KOPT-K1 (cell line): Measurements from ENCODE around the gene CCSER1.

Source experiments
- H3K27ac ChIP-seq: fragments of 200-600 bp; sonication (generic); 2 replicates; pipeline ENCODE4 v1.5.1; 2016; ENCODE audit warnings: antibody characterized with exemption, mild to moderate bottlenecking, low read depth, low read length; ENCODE audit not compliant: poor library complexity, severe bottlenecking
- H3K36me3 ChIP-seq: fragments of 200-600 bp; sonication (generic); 2 replicates; pipeline ENCODE4 v1.5.1; 2017; ENCODE audit warnings: antibody characterized with exemption, mild to moderate bottlenecking, low read length, moderate library complexity; ENCODE audit not compliant: insufficient read depth
- H3K9me3 ChIP-seq: fragments of 200-600 bp; sonication (generic); 2 replicates; pipeline ENCODE4 v1.5.1; 2017; ENCODE audit warnings: antibody characterized with exemption, low read length, mild to moderate bottlenecking; ENCODE audit not compliant: insufficient read depth, poor library complexity, severe bottlenecking

The CCSER1 gene

DNA sequence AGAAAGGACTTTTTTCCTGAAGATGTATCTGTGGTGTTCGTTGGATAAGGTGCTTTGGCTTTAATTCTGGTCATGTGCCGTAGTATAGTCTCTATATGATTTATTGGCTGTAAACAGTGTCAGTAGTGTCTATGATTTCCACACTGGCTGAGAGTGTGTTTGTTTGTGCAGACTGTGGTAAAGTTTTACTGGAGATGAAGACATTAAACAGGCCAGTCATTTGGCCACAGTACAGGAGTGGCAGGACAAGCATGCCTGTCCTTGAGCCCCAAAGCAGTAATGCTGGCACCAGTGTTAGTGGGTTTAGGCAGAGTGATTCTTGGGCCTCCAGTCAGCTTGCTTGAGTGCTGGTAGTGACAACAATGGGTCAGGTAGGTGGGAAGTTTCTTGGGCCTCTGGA, 1152.7 kb downstream of the CCSER1 start:
- H3K9me3 ChIP-seq: no peaks in the 10 kb centered on the region
- H3K27ac ChIP-seq: no peak overlapping the region
- H3K36me3 ChIP-seq: no peaks in the 10 kb centered on the region

DNA sequence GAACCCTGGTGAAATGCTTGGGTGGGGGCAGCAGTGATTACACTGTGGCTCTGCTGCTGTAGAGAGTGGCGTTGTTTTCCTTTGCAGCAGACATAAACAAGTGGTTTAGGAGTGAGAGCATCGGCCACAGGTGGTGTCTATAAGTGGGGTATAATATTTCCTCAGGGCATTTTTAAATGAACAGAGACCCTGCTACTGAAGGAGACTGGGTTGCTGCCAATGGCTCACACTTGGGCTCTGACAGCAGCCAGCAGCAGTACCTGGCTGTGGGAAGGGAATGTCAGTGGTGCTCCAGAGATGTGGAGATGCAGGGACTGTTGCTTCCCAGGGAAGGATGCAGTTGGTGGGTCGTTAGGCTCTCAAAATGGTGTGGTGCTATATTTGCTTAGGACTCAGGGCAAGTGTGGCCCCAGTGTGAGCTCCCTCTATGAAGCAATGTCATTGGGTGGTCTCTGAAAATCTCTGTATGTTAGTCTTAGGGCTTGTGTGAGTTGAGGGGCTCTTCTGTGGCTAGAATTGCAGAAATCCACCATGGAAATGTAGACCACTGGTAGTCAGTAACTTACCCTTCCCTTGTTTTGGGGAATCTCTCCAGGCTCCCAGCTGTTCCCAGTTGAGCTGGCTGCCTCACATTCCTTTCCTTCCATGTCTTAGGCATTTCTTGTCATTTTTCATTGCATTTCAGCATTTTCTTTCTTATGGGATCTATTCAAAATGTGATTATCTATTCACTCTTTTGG, 1153.5 kb downstream of the CCSER1 start:
- no peaks in the 10 kb centered on the region for H3K9me3 ChIP-seq
- H3K36me3 ChIP-seq: no peaks in the 10 kb centered on the region
- no peak overlapping the region for H3K27ac ChIP-seq

DNA sequence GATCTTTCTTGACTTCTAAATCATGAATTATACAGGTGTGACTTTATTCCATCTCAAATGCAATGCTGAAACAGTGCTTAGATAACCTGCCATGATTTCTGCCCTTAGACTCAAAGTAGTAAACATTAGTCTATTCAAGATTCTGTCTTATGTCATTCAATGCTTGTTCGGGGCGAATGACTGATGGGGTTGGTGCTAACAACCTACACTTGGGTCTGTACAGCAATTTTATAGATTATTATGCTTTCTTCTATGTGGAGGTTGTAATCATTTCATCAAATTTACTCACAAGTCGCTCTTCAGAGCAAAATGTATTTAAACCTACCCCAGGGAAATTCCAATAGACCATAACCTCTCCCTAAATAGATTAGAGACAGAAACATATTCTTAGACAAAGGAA, 1155.0 kb downstream of the CCSER1 start:
- Histone ChIP-seq H3K9me3 (no peaks in the 10 kb centered on the region), H3K36me3 (no peaks in the 10 kb centered on the region), H3K27ac (no peak overlapping the region)

DNA sequence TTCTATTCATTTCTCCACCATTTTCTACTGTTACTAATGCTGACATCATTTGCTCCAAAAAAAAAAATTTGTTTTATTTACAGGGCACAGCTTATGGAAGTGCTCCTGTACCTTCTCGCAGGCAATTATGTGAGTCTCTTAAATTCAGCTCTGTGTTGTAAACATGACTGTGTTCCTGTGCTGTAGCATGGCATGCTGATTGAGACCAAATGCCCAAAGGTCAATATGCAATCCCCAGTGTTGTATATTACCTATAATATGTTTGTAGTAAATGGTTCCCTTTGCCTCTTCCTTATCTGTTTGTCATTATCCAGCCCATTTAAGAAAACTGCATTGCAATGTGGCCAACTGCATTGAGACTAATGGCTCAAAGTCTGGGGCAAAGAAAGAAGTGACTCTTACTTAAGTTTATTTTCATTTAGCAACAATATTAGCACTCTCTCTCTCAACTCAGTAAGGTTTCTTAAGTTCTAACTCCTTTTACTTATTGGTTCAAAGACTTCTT, 1156.6 kb downstream of the CCSER1 start:
- H3K9me3 ChIP-seq: no peaks in the 10 kb centered on the region
- H3K36me3 ChIP-seq: no peaks in the 10 kb centered on the region
- H3K27ac ChIP-seq: no peak overlapping the region

DNA sequence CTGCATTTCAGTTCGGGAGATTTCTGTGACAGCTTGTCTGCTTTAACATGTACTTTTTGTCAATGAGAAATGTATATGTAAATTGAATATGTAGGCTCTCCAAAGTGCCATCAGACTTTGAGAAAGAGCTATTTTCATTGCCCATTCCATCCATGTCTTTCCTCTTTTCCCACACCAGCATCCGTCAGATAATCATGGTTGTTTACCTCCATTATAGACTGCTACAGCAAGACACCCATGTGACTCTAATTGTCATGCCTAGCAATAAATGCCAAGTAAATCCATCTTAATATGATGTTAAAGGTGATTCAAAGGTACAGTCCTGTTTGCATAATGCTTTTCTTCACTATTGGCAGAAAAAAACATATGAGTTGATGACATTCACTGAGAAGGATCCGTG, 1157.3 kb downstream of the CCSER1 start:
- Histone ChIP-seq H3K27ac (no peak overlapping the region), H3K9me3 (no peaks in the 10 kb centered on the region), H3K36me3 (no peaks in the 10 kb centered on the region)

DNA sequence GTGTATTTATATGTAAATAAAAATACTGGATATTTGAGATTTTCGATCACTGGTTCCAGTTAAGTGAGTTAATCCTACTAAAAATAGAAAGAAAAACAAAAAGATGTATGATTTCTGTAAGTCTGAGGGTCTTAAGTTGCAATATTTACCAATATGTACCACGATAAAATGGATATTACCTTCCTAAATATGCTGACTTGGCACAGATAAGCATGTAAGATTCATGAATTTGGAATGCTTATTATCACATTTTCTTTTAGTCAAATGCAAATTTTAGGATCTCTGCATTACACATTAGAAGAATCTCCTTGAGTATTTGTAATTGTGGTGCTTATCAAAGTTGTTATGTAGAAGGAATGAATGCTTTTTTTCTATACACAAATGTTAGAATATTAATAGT, 1158.3 kb downstream of the CCSER1 start:
- no peaks in the 10 kb centered on the region for H3K36me3 ChIP-seq
- H3K27ac ChIP-seq: no peak overlapping the region
- no peaks in the 10 kb centered on the region for H3K9me3 ChIP-seq

DNA sequence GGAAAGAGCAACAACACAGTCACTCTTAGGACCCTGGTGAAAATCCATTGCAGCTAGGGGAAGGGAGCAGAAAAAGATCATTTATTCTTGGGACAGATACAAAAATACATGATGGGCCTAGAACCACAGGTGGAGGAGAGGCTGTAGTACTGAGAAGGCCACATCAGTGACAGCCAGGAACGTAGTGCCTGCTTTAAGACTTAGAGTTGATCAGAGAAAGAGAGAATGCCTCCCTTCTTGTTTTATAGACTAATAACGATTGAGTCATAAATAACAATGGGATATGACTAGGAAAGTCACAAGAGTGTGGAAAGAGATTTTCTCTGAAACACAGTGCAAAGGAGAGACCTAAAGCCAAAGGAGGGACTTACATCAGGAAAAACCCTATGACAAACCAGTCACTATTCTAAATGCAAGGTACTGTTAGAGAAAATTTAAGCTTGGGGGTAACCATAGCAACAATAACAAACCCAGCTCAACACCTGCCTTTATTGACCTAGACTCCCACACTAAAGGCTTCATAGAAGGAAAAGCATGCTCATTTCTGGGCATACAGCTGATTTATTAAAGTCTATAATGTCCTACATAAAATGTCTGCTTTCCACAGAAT, 1161.6 kb downstream of the CCSER1 start:
- Histone ChIP-seq H3K9me3 (no peaks in the 10 kb centered on the region), H3K27ac (no peak overlapping the region), H3K36me3 (no peaks in the 10 kb centered on the region)

DNA sequence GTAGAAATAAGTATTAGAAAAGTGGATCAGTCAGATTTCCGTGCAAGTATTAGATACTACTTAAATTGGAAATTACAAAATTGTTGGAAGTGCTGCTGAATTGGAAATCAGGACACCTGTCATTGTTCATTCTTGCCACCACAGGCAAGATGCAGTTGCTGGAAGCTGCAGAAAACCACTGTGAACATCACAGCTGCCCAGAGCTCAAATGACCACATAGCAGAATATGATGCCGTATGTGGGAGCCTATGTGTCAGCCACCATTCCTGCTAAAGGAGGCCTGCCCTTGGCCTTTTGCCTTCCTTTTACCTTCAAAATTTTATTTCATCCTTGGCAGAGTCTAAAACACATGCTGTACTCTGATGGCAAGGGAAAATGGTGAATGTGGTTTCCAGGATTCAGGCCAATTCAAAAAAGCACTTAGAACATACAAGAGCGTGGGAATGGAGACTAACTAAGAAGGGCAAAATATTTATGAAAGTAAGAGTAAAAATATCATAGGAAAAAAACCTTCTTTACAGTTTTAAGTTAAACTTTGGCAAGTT, 1171.0 kb downstream of the CCSER1 start:
- Histone ChIP-seq H3K36me3 (no peaks in the 10 kb centered on the region), H3K9me3 (no peaks in the 10 kb centered on the region), H3K27ac (no peak overlapping the region)

DNA sequence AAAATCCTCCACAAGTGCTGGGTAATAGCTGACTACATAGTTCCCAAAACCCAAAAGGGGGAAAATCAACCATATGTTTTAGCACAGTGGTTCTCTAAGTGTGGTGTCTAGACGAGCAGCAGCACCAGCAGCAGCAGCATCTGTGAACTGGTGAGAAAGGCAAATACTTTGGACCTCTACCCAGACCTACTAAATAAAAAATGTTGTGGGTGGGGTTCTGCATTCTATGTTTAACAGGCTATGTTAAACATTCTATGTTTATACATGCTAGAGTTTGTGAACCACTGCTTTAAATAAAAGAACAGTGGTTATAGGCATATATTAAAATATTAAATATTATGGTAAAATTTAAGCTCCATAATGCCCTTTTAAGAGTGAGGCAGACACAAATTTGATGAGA, 1171.6 kb downstream of the CCSER1 start:
- Histone ChIP-seq H3K36me3 (no peaks in the 10 kb centered on the region), H3K27ac (no peak overlapping the region), H3K9me3 (no peaks in the 10 kb centered on the region)

DNA sequence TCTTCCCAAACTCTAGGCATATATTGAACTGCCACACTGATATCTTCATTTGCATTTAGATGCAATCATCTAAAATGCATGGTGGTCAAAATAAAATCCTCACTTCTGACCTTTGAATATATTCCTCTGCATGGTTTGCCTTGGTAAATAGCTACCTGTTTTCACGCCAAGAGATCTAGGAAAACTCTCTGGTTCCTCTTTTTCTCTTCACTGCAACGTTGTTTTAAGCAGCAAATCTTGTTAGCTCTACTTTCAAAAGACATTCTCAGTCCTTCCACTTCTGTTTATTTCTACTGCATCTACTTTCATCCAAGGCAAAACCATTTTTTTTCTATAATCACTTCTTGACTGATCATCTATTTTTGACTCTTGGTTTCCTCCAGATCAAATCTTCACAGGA, 1174.9 kb downstream of the CCSER1 start:
- Histone ChIP-seq H3K27ac (no peak overlapping the region), H3K36me3 (no peaks in the 10 kb centered on the region), H3K9me3 (no peaks in the 10 kb centered on the region)

DNA sequence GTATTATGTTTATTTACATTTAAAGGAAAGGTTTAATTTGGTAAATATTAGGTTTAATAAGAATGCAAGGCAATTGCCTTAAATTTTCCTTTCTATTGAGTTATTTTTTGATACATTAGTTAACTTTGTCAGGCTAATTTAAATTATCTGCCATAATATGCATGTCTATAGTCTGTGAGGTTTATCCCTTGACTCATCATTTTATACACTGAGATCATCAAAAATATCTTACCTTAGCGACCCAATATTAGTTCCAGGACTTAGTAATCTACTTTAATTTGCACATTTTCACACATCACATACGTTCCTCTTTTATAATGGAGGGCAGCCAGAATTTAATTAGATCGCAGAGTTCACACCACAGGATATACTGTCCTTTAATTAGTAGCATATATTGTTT, 1177.1 kb downstream of the CCSER1 start:
- H3K36me3 ChIP-seq: no peaks in the 10 kb centered on the region
- no peak overlapping the region for H3K27ac ChIP-seq
- H3K9me3 ChIP-seq: no peaks in the 10 kb centered on the region

DNA sequence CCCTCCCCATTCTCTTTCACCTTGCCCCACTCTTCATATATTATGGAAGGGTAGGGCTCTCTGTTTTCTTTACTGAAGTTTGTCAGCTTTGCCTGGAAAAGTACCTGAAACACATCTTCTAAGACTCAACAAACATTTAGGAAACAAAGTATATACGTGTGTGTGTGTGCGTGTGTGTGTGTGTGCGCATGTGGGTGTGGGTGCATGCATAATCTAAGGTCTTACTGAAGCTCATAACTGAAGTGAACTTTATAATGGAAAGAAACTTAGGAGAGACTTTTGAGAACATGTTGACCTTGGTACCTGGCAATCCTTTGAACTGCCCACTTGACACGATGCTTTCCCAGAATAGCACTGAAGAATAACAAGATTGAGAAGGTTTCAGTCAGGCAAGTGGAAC, 1190.2 kb downstream of the CCSER1 start:
- Histone ChIP-seq H3K36me3 (no peaks in the 10 kb centered on the region), H3K27ac (no peak overlapping the region), H3K9me3 (no peaks in the 10 kb centered on the region)

DNA sequence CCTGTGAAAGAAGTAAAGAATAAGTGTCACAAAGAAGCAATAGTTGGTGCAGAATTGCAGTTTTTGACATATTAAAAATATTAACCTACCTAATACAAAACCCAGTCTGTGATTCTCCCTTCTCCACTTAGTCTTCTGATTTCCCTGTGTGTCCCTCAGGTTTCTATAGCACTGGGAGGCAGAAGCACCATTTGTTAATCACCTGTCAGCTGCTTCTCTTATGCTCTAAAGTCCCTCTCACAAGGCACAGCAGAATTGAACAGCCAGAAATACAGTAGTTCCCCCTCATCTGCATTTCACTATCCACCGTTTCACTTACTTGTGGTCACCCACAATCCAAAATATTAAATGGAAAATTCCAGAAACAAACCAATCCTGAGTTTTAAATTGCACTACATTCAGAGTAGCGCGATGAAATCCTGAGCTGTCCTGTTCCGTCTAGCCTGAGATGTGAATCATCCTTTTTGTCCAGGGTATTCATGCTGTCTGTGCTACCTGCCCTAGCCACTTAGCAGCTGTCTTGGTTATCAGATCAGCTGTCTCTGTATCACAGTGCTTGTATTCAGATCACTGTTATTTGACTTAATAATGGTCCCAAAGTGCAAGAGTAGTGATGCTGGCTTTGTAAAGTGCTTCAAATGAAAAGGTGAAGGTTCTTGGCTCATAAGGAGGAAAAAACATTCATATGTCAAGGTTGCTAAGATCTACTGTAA, 1192.5 kb downstream of the CCSER1 start:
- Histone ChIP-seq H3K27ac (no peak overlapping the region), H3K36me3 (no peaks in the 10 kb centered on the region), H3K9me3 (no peaks in the 10 kb centered on the region)

DNA sequence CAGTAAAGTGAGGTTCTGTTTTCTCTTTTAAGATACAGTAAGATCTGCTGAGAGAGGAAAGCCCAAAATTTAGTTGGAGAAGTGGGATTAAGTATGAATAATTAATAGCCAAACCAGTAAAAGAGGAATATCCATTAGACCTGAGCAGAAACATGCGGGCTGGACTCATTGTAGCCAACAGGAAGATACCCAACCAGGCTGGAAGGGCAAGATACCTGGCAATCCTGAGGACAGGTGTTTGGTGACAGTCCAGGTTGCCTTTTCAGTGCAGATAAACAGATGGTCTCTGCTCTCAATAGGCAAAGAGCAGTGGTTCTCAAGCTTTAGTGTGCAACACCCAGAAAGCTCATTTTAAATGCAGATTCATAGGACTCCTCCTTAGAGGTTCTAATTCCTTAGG, 1195.8 kb downstream of the CCSER1 start:
- no peaks in the 10 kb centered on the region for H3K36me3 ChIP-seq
- H3K27ac ChIP-seq: no peak overlapping the region
- peaks cover 16% of the 10 kb centered on the region for H3K9me3 ChIP-seq

DNA sequence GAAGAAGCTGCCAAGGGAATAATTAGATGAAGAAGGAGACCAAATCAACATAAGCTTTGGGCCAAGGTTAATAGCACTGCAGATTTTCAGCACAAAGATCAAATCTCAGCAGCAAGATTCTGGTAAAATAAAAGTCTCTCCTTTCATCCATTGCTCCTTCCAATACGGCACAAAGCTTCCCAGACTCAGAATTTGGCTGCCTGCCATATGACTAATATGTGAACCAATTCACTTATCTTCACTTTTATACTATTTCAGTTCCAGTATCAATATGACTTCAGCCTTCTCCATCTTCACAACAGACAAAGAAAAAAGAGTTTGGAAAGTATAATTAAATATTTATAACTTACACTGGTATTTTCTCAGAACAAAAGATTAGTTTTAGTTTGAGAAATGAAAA, 1198.3 kb downstream of the CCSER1 start:
- Histone ChIP-seq H3K27ac (no peak overlapping the region), H3K36me3 (no peaks in the 10 kb centered on the region), H3K9me3 (peaks cover 16% of the 10 kb centered on the region)
